ENCODE results near the gene BPIFB1.

DNA sequence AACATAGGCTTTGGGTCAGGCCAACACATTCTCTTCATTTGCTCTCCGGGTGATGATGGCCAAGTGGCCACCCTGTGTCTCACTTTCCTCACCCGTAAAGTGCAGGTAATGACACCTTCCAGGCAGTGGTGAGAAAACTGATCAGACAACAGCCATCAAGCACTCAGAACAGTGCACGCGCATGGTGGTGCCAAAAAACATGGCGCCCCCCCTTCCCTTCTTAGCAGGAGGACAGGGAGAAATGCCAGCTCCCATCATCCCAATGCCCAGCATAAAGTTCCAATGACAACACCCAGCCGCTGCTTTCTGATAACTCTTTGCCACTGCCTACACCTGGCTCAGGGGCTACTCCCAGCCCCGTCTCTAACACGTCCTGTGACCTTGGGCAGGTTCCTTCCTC lies 8.4 kb downstream of the BPIFB1 start:
- TF ChIP-seq, protein P1, sequence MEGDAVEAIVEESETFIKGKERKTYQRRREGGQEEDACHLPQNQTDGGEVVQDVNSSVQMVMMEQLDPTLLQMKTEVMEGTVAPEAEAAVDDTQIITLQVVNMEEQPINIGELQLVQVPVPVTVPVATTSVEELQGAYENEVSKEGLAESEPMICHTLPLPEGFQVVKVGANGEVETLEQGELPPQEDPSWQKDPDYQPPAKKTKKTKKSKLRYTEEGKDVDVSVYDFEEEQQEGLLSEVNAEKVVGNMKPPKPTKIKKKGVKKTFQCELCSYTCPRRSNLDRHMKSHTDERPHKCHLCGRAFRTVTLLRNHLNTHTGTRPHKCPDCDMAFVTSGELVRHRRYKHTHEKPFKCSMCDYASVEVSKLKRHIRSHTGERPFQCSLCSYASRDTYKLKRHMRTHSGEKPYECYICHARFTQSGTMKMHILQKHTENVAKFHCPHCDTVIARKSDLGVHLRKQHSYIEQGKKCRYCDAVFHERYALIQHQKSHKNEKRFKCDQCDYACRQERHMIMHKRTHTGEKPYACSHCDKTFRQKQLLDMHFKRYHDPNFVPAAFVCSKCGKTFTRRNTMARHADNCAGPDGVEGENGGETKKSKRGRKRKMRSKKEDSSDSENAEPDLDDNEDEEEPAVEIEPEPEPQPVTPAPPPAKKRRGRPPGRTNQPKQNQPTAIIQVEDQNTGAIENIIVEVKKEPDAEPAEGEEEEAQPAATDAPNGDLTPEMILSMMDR (IDR thresholded peaks at IDR 0.05): no peak
- no peak for TF ChIP-seq POLR2A (IDR thresholded peaks at IDR 0.05)

Measured in heart left ventricle (tissue), 13 donors.